GM20000 (cell line): ENCODE measurements around the gene GGCX.
"Not testable (repeated sequence)": the region's sequence is repeated elsewhere in the genome, so short reads cannot be mapped to it uniquely, and the experiment has no call there.

ENCODE experiments used
- DNase-seq: peaks from one replicate; pipeline ENCODE4 v3.0.0; 2012; ENCODE audit warnings: low spot score
- TF ChIP-seq, protein P1 (sequence below): IDR thresholded peaks from 2 replicates; pipeline ENCODE4 v1.5.1; 2012; ENCODE audit warnings: mild to moderate bottlenecking, control low read depth; ENCODE audit errors: extremely low read depth, missing control alignments

The GGCX gene

DNA sequence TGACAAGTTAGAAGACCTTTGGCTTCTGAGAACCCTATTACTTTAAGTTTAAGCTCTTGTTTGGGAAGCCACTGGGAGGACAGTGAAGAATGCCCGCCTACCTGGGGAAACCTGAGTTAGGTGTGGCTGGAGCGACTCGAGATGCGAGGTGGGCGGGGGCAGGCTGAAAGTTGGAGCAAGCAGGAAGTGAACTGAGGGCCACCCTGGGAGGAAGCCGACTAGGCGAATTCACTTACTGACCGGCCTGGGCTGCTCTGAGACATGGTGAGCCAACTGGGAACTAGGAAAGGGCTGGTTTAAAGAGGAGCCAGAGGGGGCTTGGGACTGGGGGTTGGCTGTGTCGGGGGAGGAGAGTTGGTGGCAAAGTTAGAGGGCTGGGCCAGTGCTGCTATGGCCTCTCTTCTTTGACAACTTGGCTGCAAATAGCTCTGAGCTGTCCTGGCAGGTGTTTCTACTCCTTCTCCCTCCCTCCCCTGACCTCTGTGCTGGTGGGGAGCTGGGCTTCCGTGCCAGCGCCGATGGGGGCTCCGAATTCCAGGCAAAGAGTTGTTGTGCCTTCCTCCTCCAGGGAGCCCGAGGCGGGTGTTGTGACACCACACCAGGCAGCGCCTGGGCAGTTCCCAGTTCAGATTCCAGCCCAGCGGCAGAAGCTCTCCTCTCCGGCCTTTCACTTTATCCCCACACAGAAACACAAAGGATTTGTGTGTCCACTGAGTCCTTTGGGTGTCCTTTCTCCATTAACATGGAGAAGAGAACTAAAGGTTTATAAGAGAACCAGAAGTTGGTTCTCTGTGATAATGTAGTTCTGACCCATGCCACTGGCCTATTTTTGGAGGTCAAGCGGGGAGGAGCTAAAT is 16.3 kb upstream of the GGCX start, which contains the start of gene VAMP8:
VAMP8 (plus strand) TSS at position 201 of the 857 bp plus-strand sequence; CDS start at position 262, 61 bp downstream.
- TF ChIP-seq, protein P1, sequence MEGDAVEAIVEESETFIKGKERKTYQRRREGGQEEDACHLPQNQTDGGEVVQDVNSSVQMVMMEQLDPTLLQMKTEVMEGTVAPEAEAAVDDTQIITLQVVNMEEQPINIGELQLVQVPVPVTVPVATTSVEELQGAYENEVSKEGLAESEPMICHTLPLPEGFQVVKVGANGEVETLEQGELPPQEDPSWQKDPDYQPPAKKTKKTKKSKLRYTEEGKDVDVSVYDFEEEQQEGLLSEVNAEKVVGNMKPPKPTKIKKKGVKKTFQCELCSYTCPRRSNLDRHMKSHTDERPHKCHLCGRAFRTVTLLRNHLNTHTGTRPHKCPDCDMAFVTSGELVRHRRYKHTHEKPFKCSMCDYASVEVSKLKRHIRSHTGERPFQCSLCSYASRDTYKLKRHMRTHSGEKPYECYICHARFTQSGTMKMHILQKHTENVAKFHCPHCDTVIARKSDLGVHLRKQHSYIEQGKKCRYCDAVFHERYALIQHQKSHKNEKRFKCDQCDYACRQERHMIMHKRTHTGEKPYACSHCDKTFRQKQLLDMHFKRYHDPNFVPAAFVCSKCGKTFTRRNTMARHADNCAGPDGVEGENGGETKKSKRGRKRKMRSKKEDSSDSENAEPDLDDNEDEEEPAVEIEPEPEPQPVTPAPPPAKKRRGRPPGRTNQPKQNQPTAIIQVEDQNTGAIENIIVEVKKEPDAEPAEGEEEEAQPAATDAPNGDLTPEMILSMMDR, result no peak
- DNase-seq, result peak; percentile 75

- DNase-seq, result no peak
- TF ChIP-seq, protein P1, result no peak
Observed at GRCh38 chr2:85577063-85577385, 15.7 kb upstream of the GGCX start.

GRCh38 chr2:85575739-85576138 is 14.4 kb upstream of the GGCX start:
- TF ChIP-seq, protein P1, result no peak

DNA sequence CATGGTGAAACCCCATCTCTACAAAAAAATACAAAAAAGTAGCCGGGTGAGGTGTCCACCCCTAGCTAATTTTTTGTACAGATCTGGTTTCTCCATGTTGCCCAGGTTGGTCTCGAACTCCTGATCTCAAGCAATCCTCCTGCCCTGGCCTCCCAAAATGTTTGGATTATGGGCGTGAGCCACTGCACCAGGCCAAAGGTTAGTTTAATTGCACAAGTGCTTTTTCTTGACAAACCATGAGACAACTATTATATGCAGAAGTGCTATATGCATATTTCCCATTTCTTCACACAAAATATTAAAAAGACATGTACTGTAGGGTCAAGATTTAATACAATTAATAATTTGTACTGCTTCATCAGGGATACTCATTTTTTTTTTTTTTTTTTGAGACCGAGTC is 5.0 kb upstream of the GGCX start:
- DNase-seq, result no peak
- TF ChIP-seq, protein P1, result no peak

More at GRCh38 chr2:85575739-85576138, 14.4 kb upstream of the GGCX start:
- DNase-seq, result no peak

DNA sequence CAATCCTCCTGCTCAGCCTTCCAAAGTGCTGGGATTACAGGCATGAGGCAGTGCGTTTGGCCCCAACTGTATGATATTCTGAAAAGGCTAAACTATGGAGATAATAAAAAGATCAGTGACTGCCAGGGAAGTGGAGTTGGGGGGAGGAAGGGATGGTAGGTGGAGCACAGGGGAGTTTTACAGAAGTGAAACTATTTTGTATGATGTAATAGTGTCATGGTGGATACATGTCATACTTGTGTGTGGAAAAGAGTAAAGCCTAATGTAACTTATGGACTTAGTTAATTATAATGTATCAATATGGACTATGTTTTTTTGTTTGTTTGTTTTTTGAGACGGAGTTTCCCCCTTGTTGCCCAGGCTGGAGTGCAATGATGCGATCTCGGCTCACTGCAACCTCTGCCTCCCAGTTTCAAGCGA is 2.9 kb upstream of the GGCX start:
- DNase-seq, result peak; percentile 33
- TF ChIP-seq, protein P1, result no peak

GRCh38 chr2:85560812-85561279 is 447 bp downstream of the GGCX start:
- TF ChIP-seq, protein P1, result no peak
- no peak for DNase-seq

GRCh38 chr2:85560403-85560726 is 928 bp downstream of the GGCX start:
- DNase-seq, result not testable (repeated sequence)

GRCh38 chr2:85558160-85558559 is 3.1 kb downstream of the GGCX start:
- TF ChIP-seq, protein P1, result no peak
- no peak for DNase-seq
